SK-N-SH (cell line): ENCODE results near the gene NOX5. TPM values are rescaled to one million over a fixed set of nuclear protein-coding genes. Genes with fewer than 3 reads are reported as not detected.

Source experiments
- CTCF ChIA-PET: fragments of 300-600, 350-600 bp; formaldehyde crosslinking; extraction: SDS; loops from one replicate; lab custom pipeline; 2021; lab: Yijun Ruan, JAX
- POLR2A ChIA-PET: fragments of 350-600 bp; sonication (Branson Sonifier 250); formaldehyde crosslinking; extraction: SDS; loops from one replicate; lab custom pipeline; 2020; ENCODE audit warnings: antibody characterized with exemption, inconsistent platforms; lab: Yijun Ruan, JAX
- DNase-seq: peaks from one replicate; pipeline ENCODE4 v3.0.0; 2012
- H2AFZ ChIP-seq: fragments of 200-600 bp; sonication (generic); 2 replicates; pipeline ENCODE4 v1.8.1; 2016; ENCODE audit warnings: antibody characterized with exemption, mild to moderate bottlenecking, low read depth
- H3F3A ChIP-seq: fragments of 200-600 bp; sonication (generic); replicated peaks from 2 replicates; pipeline ENCODE3; 2016; ENCODE audit warnings: antibody characterized with exemption, mild to moderate bottlenecking; ENCODE audit not compliant: insufficient read depth
- H3K27ac ChIP-seq, 2 experiments: fragments of 200-500 bp in 1 of 2; fragments of 200-600 bp in 1 of 2; sonication (Bioruptor generic) in 1 of 2; sonication (generic), shearing (Covaris generic) in 1 of 2; 2 replicates each; pipeline versions ENCODE4 v1.5.1 to v1.6.1; 2014 to 2016; ENCODE audit warnings: low read depth in 2 of 2, inconsistent platforms in 1 of 2, low read length in 1 of 2, mild to moderate bottlenecking in 1 of 2, mixed read lengths in 1 of 2
- H3K27me3 ChIP-seq: fragments of 200-600 bp; sonication (generic), shearing (Covaris generic); 2 replicates; pipeline ENCODE4 v1.6.1; 2016; ENCODE audit warnings: mixed run types; ENCODE audit not compliant: insufficient read depth
- H3K36me3 ChIP-seq, 2 experiments: fragments of 200-500 bp in 1 of 2; fragments of 200-600 bp in 1 of 2; sonication (Bioruptor generic) in 1 of 2; sonication (generic) in 1 of 2; replicated peaks in 1 of 2; 2 replicates each; pipeline versions ENCODE3 to v1.5.1; 2014 to 2016; ENCODE audit warnings: low read length in 1 of 2, mild to moderate bottlenecking in 1 of 2; ENCODE audit not compliant: insufficient read depth in 2 of 2, control insufficient read depth in 1 of 2
- H3K4me1 ChIP-seq, 2 experiments: fragments of 200-500 bp in 1 of 2; fragments of 200-600 bp in 1 of 2; sonication (Bioruptor generic) in 1 of 2; sonication (generic), shearing (Covaris generic) in 1 of 2; 2 replicates each; pipeline versions ENCODE4 v1.5.1 to v1.6.1; 2014 to 2016; ENCODE audit warnings: low read depth in 1 of 2, low read length in 1 of 2, mixed run types in 1 of 2; ENCODE audit not compliant: insufficient read depth in 2 of 2, control insufficient read depth in 1 of 2
- H3K4me2 ChIP-seq: fragments of 200-600 bp; sonication (generic), shearing (Covaris generic); 2 replicates; pipeline ENCODE4 v1.6.1; 2017; ENCODE audit warnings: mixed run types
- H3K4me3 ChIP-seq, 2 experiments: fragments of 200-500 bp in 1 of 2; fragments of 200-600 bp in 1 of 2; sonication (Bioruptor generic) in 1 of 2; sonication (generic), shearing (Covaris generic) in 1 of 2; 2 replicates each; pipeline versions ENCODE4 v1.5.1 to v1.8.1; 2014 to 2016; ENCODE audit warnings: low read depth in 2 of 2, inconsistent platforms in 1 of 2, low read length in 1 of 2, mild to moderate bottlenecking in 1 of 2, mixed read lengths in 1 of 2, moderate library complexity in 1 of 2
- H3K79me2 ChIP-seq: fragments of 200-600 bp; sonication (generic); 2 replicates; pipeline ENCODE4 v1.8.1; 2017; ENCODE audit warnings: mild to moderate bottlenecking; ENCODE audit not compliant: insufficient read depth
- H3K9ac ChIP-seq: fragments of 200-600 bp; sonication (generic); 2 replicates; pipeline ENCODE4 v1.6.1; 2017; ENCODE audit warnings: mixed run types
- H3K9me2 ChIP-seq: fragments of 200-600 bp; sonication (generic); 2 replicates; pipeline ENCODE4 v1.6.1; 2017; ENCODE audit warnings: mixed run types
- H3K9me3 ChIP-seq: fragments of 200-600 bp; sonication (generic); 2 replicates; pipeline ENCODE4 v1.6.1; 2017; ENCODE audit warnings: mixed run types, mild to moderate bottlenecking, moderate library complexity
- H4K20me1 ChIP-seq: fragments of 200-600 bp; sonication (generic); 2 replicates; pipeline ENCODE4 v1.6.1; 2017; ENCODE audit warnings: mild to moderate bottlenecking, mixed run types; ENCODE audit not compliant: insufficient read depth
- CHD2 ChIP-seq: fragments of 150-350 bp; IDR thresholded peaks from 2 replicates; pipeline ENCODE4 v1.6.1; 2018; ENCODE audit warnings: low read length; ENCODE audit not compliant: partially characterized antibody
- ELF1 ChIP-seq: IDR thresholded peaks from 2 replicates; pipeline ENCODE4 v1.4.0; 2012
- EZH2phosphoT487 ChIP-seq: fragments of 200-600 bp; sonication (generic); IDR thresholded peaks from 2 replicates; pipeline ENCODE4 v1.6.1; 2017; ENCODE audit warnings: low read depth, mixed run types, mild to moderate bottlenecking, antibody characterized with exemption, moderate library complexity, borderline replicate concordance
- FOXM1 ChIP-seq: IDR thresholded peaks from 2 replicates; pipeline ENCODE4 v1.4.0; 2012; ENCODE audit warnings: low read depth, mild to moderate bottlenecking
- GABPA ChIP-seq: IDR thresholded peaks from 2 replicates; pipeline ENCODE4 v1.4.0; 2012; ENCODE audit warnings: low read depth, mild to moderate bottlenecking
- MEF2A ChIP-seq: IDR thresholded peaks from 2 replicates; pipeline ENCODE4 v1.4.0; 2012; ENCODE audit warnings: low read depth, borderline replicate concordance
- NFIC ChIP-seq: IDR thresholded peaks from 2 replicates; pipeline ENCODE4 v1.4.0; 2012; ENCODE audit warnings: borderline replicate concordance
- RFX5 ChIP-seq: IDR thresholded peaks from 2 replicates; pipeline ENCODE4 v1.6.1; 2012; ENCODE audit warnings: mild to moderate bottlenecking, improper control_type of control experiment, low read length
- TAF1 ChIP-seq: IDR thresholded peaks from 2 replicates; pipeline ENCODE4 v1.6.1; 2012; ENCODE audit warnings: low read depth, mild to moderate bottlenecking, low read length, moderate library complexity, borderline replicate concordance
- WGBS: methylation state at CpG from one replicate; pipeline ENCODE4 v1.1.6; 2017; ENCODE audit warnings: low lambda C conversion rate; 5-methylcytosine and 5-hydroxymethylcytosine counted together
- polyA plus RNA-seq, 3 experiments: library from polyadenylated mRNA; depleted of rRNA; stranded (reverse); fragments of >200 nt; gene quantifications; 2 replicates each; pipeline ENCODE4 v1.2.3, GENCODE V29; 2012
- TF ChIP-seq, protein P1 (sequence below): IDR thresholded peaks from 2 replicates; pipeline ENCODE4 v1.4.0; 2012; ENCODE audit warnings: low read depth
- TF ChIP-seq, protein P2 (sequence below): fragments of 200-600 bp; sonication (generic); IDR thresholded peaks from 2 replicates; pipeline ENCODE4 v1.6.1; 2017; ENCODE audit warnings: antibody characterized with exemption, mild to moderate bottlenecking, moderate library complexity
- TF ChIP-seq, protein P3 (sequence below): IDR thresholded peaks from 2 replicates; pipeline ENCODE4; 2012
- TF ChIP-seq, protein P4 (sequence below): fragments of 150-350 bp; IDR thresholded peaks from 2 replicates; pipeline ENCODE4 v1.6.1; 2016; ENCODE audit warnings: mild to moderate bottlenecking, low read depth, low read length

The NOX5 gene
- polyA plus RNA-seq, 1 of the 3 experiments (the other 2 are of a cell fraction): 0.05 TPM

- H3K79me2 ChIP-seq: no peaks in the 10 kb centered on the region
- no peak overlapping the region for H3K9ac ChIP-seq
- TF ChIP-seq NFIC (no peak), CHD2 (no peak), RFX5 (no peak), FOXM1 (no peak), ELF1 (no peak), TAF1 (no peak), GABPA (no peak), EZH2phosphoT487 (no peak)
- TF ChIP-seq, protein P1, sequence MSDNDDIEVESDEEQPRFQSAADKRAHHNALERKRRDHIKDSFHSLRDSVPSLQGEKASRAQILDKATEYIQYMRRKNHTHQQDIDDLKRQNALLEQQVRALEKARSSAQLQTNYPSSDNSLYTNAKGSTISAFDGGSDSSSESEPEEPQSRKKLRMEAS: no peak
- TF ChIP-seq, protein P2, sequence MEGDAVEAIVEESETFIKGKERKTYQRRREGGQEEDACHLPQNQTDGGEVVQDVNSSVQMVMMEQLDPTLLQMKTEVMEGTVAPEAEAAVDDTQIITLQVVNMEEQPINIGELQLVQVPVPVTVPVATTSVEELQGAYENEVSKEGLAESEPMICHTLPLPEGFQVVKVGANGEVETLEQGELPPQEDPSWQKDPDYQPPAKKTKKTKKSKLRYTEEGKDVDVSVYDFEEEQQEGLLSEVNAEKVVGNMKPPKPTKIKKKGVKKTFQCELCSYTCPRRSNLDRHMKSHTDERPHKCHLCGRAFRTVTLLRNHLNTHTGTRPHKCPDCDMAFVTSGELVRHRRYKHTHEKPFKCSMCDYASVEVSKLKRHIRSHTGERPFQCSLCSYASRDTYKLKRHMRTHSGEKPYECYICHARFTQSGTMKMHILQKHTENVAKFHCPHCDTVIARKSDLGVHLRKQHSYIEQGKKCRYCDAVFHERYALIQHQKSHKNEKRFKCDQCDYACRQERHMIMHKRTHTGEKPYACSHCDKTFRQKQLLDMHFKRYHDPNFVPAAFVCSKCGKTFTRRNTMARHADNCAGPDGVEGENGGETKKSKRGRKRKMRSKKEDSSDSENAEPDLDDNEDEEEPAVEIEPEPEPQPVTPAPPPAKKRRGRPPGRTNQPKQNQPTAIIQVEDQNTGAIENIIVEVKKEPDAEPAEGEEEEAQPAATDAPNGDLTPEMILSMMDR: no peak
- TF ChIP-seq, protein P3, sequence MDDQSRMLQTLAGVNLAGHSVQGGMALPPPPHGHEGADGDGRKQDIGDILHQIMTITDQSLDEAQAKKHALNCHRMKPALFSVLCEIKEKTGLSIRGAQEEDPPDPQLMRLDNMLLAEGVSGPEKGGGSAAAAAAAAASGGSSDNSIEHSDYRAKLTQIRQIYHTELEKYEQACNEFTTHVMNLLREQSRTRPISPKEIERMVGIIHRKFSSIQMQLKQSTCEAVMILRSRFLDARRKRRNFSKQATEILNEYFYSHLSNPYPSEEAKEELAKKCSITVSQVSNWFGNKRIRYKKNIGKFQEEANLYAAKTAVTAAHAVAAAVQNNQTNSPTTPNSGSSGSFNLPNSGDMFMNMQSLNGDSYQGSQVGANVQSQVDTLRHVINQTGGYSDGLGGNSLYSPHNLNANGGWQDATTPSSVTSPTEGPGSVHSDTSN: no peak
- no peaks in the 10 kb centered on the region for H4K20me1 ChIP-seq
- H3K4me2 ChIP-seq: no peak overlapping the region
- peaks cover 12% of the 10 kb centered on the region for H3K9me3 ChIP-seq
- no peak overlapping the region for H2AFZ ChIP-seq
- no peaks in the 10 kb centered on the region for H3K4me1 ChIP-seq
- no peaks in the 10 kb centered on the region for H3K27me3 ChIP-seq
- CTCF ChIA-PET: no interaction called here
- POLR2A ChIA-PET: no interaction called here
- no peak for DNase-seq
- no peaks in the 10 kb centered on the region for H3F3A ChIP-seq
- WGBS: 6% methylated on average over 5 of the region's 5 CpGs
- H3K27ac ChIP-seq: no peak overlapping the region
- H3K36me3 ChIP-seq: no peaks in the 10 kb centered on the region
- H3K9me2 ChIP-seq: no peaks in the 10 kb centered on the region
- no peak overlapping the region for H3K4me3 ChIP-seq
Observed at GRCh38 chr15:68966996-68967395, 47.5 kb upstream of the NOX5 start.

DNA sequence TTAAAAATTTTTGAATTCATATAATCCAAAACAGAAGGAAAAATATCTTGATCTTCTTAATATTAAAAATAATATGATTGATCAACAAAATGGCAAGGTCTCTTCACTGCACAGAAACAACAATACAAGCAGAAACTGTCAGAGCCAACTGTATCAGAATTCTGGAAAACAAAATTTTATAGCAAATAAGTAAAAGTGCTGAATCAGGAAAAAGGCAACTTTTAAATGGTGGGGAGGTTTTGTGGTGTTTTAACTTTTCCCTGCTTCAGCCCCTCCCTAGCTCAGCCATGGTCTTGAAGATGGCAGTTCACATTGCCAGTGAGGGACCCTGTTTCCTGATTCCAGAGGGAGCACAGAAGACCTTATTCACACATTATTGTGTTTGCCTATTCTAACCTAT is 46.5 kb upstream of the NOX5 start:
- no peak for TF ChIP-seq MEF2A
- TF ChIP-seq, protein P4, sequence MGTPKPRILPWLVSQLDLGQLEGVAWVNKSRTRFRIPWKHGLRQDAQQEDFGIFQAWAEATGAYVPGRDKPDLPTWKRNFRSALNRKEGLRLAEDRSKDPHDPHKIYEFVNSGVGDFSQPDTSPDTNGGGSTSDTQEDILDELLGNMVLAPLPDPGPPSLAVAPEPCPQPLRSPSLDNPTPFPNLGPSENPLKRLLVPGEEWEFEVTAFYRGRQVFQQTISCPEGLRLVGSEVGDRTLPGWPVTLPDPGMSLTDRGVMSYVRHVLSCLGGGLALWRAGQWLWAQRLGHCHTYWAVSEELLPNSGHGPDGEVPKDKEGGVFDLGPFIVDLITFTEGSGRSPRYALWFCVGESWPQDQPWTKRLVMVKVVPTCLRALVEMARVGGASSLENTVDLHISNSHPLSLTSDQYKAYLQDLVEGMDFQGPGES: no peak
- TF ChIP-seq, all 33 proteins: peak for 0
- Histone ChIP-seq H3F3A (no peaks in the 10 kb centered on the region), H3K27ac (no peak overlapping the region), H3K4me3 (no peak overlapping the region), H3K9me2 (no peaks in the 10 kb centered on the region), H3K4me2 (no peak overlapping the region), H4K20me1 (no peaks in the 10 kb centered on the region), H3K79me2 (no peaks in the 10 kb centered on the region), H3K4me1 (no peaks in the 10 kb centered on the region), H2AFZ (no peak overlapping the region), H3K27me3 (no peaks in the 10 kb centered on the region), H3K36me3 (no peaks in the 10 kb centered on the region), H3K9ac (no peak overlapping the region), H3K9me3 (peaks cover 12% of the 10 kb centered on the region)
- POLR2A ChIA-PET: no interaction called here
- no peak for DNase-seq
- CTCF ChIA-PET: no interaction called here
